Astrocyte of the spinal cord (primary cell): ENCODE results near the gene TRNT1.

Experiments used
- DNase-seq: peaks from one replicate; pipeline ENCODE4 v3.0.0; 2011; ENCODE audit warnings: low read depth, low spot score
- H3K4me3 ChIP-seq: 2 replicates; pipeline ENCODE4 v1.5.1; 2011; ENCODE audit warnings: low read depth, mild to moderate bottlenecking, low read length, moderate library complexity
- in situ Hi-C: cut with HindIII; loops from 2 replicates; pipeline ENCODE4 v1.10.0; 2017; ENCODE audit warnings: low sequenced_read_pairs
- TF ChIP-seq, protein P1 (sequence below): IDR thresholded peaks from 2 replicates; pipeline ENCODE4 v1.5.1; 2012; ENCODE audit warnings: low read depth, mild to moderate bottlenecking, low read length, inconsistent platforms

The TRNT1 gene

DNA sequence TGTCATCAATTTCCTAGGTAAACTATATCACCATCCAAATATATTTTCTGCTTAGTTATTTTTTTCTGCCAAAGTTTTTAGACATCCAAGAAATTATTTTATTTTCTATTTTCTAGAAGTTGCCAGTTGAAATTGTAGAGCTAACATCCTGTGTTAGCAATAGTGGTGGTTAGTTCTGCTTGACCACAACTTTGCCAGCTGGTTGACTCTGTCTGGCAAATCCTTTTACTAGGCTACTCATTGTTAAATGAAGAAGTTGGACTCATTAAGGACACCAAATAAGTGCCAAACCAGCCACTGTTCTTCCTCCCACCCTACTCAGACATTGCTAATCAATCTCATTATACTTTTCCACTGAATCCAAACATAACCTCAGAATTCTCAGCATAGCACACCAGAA, 68.1 kb downstream of the TRNT1 start:
- H3K4me3 ChIP-seq = no peak overlapping the region
- DNase-seq = no peak
- in situ Hi-C loops = no loop called here
- TF ChIP-seq, protein P1, sequence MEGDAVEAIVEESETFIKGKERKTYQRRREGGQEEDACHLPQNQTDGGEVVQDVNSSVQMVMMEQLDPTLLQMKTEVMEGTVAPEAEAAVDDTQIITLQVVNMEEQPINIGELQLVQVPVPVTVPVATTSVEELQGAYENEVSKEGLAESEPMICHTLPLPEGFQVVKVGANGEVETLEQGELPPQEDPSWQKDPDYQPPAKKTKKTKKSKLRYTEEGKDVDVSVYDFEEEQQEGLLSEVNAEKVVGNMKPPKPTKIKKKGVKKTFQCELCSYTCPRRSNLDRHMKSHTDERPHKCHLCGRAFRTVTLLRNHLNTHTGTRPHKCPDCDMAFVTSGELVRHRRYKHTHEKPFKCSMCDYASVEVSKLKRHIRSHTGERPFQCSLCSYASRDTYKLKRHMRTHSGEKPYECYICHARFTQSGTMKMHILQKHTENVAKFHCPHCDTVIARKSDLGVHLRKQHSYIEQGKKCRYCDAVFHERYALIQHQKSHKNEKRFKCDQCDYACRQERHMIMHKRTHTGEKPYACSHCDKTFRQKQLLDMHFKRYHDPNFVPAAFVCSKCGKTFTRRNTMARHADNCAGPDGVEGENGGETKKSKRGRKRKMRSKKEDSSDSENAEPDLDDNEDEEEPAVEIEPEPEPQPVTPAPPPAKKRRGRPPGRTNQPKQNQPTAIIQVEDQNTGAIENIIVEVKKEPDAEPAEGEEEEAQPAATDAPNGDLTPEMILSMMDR = no peak

DNA sequence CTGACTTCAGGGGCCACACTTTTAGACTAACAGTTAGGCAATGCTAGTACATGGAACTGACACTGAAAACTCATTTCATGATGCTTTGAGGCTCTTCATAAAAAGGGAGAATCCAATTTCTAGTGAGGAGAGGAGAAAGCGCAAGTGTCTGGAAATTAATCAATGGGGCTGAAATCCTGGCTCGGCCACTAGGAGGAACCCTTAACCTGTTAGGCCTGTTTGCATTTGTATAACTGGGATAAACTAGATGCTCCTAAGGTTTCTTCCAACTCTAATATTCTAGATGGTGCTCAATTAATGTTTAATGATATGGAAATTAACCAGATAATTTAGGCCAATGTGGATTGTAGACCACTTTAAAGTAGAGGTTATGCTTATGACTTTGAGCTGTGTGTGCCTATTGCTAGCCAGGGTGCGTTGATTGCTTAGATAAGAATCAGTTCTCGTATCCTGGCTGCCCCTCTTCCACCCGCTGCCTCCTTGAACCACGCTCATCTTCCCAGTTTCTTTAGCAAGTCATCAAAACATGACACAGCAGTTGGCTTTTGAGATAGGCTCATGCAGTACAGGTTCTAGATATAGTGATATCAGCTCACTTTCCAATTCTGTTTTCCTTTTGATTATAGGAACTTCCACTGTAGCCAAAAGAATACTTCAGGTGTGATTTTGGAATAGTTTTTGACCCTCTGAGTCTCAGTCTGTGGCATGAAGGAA, 69.6 kb downstream of the TRNT1 start:
- in situ Hi-C loops = no loop called here
- no peak for DNase-seq
- TF ChIP-seq, protein P1 = peak; percentile 57
- H3K4me3 ChIP-seq = no peak overlapping the region
